Peyer's patch (tissue), 4 donors: ENCODE measurements around the gene NAGA.

ENCODE experiments used
- CTCF ChIP-seq, 6 experiments: fragments of 450-650 bp in 4 of 6; fragments of 200-600 bp in 2 of 6; sonication (generic) in 1 of 6; IDR thresholded peaks; one replicate each; pipeline ENCODE4 v1.5.1; 2017 to 2019; ENCODE audit warnings: antibody characterized with exemption in 6 of 6, mild to moderate bottlenecking in 3 of 6, moderate library complexity in 1 of 6
- POLR2A ChIP-seq, 2 donors: fragments of 450-650 bp; IDR thresholded peaks; one replicate each; pipeline ENCODE4 v1.5.1; 2017; ENCODE audit warnings: antibody characterized with exemption in 2 of 2, mild to moderate bottlenecking in 2 of 2, moderate library complexity in 2 of 2

GRCh38 chr22:42091455-42091782, 20.8 kb upstream of the NAGA start:
- TF ChIP-seq CTCF (IDR thresholded peaks at IDR 0.05) = no peak
- TF ChIP-seq POLR2A (IDR thresholded peaks at IDR 0.05) = no peak
